NOMO-1 treated with dmso at 0.1 percent for 144 hours (cell line): ENCODE results near the gene DEGS2.

Experiments
- DNase-seq: peaks from one replicate; lab custom pipeline; 2025; ENCODE audit not compliant: unreplicated experiment; lab: John Stamatoyannopoulos, UW

DEGS2 gene

DNA sequence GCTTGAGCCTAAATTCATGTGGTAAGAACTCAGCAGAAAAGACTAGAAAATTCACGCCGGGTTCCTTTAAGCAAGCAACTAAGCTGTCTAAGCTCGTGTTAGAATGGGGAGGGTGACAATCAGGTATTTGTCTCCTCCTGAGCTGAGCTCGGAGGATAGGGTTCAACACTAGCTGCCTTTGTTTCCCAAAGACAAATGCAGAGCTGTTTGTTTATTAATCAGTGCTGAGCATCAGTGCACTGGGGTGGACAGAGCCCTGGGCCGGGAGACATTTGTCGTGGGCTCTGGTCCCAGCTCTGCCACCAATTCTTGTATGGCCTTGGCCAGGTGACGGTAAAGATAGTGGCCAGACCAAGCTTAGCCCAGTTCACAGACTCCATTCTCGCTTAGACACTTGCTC is 43.7 kb downstream of the DEGS2 start:
- DNase-seq: no peak

GRCh38 chr14:100115236-100115635 is 44.2 kb downstream of the DEGS2 start:
- DNase-seq: no peak

GRCh38 chr14:100114109-100114765 is 45.2 kb downstream of the DEGS2 start:
- DNase-seq: no peak

- DNase-seq: no peak
Measured at GRCh38 chr14:100111931-100112704, 47.3 kb downstream of the DEGS2 start.

DNA sequence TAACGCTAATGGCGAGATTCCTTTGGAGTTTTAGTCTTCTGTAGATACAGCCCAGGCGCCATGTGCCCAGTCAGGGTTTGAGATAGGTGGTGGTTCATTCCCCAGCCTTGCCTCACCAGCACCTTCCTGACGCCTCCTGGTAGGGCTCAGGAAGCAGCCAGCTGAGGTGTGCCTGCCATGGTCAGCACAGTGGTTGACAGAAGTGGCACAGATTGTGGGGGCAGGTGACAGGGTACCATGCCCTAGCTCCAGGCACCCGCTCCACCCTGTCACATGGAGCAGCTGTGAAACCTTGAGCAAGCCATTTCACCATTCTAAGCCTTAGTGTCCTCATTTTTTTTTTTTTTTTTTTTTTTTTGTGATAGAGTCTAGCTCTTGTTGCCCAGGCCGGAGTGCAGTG is 48.6 kb downstream of the DEGS2 start:
- DNase-seq: no peak

DNA sequence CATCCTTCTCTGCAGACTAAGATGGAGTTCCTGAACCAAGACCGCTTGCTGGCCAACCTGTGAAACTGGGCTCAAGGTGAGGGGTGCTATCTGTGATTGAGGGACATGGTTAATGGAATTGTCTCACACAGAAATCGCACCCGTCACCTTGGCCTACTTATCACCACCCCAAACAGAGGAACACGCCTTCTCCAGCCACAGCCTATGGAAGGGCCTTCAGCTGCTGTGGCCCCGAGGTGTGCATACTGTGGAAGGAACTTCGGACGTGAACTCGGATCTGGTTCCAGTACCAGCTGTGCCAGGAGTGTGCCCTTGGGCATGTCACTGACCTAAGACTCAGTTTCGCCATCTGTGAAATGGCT is 49.9 kb downstream of the DEGS2 start:
- no peak for DNase-seq

GRCh38 chr14:100108840-100109593 is 50.4 kb downstream of the DEGS2 start:
- DNase-seq: no peak

DNA sequence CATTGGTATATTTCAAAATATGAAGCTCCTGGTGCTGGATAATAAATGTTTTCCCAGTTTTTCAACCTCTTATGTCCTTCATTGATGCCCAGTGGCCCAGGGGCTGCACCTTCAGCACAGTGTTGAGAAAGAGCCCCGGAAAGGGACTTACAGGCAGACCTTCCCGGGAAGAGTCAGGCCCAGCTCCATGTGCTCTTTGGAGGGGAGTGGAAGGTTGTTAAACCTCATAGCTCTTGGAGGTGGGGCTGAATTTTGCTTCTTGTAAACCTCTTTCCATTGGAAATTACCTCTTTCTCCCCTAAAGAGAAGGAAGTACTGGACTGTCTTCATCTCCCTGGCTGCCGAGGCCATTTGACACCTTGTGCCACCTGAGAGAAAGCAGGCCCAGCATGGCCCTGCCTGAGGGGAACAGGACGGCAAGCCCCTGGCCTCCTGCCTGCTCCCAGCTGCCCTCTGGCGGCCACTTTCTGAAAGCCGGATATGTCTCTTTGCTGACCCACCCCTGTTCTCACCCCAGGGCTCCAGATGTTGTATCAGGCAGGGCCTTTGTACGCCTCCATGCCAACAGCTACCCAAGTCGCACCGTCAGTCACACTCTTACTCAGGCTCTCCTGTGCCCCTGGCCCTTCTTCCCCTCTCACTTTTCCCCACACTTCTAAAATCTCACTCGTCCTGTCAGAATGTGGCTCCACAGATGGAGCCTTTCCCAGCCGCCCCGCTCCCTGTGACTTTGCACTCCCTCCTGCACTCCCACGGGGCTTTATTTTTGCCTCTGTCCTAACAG is 51.2 kb downstream of the DEGS2 start:
- DNase-seq: peak; percentile 28

- DNase-seq: no peak
Measured at GRCh38 chr14:100107236-100107635, 52.2 kb downstream of the DEGS2 start.

DNA sequence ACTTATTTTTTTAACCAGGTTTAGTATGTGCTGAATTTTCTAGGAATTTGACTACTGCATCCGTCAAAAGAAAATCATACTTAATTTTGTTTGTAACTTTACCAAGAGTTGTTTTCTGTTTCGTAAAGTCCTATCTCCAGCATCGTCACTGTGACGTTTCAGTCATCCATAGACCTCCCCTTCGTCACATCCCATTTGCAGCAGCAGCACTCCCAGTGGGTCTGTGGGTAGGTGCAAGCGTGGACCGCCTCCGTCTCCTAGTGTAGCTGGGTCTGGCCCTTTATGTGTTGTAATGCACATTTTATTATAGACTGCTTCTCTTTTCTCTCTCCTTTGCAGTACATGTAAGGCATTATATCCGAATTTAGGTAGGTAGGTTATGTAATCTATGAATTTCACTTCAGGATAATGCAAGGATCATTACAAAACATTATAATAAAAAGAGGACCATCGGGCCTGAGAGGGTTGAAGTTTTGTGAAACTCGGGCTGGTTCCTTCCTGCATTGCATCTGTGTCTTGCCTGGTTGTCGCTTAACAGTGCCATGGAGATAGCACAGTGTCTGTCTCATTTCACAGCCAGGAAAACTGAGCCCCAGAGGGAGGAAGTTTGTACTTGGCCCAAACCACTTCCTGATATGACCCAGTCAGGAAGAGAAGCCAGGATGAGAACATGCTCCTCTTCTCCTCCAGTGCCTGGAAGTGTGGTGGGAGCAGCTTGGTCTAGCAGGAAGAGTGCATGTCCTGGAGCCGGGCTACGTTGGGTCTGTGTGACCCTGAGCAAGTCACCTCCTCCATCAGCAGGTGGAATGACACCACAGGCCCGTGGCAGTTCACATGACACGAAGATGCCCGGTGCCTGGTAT is 53.0 kb downstream of the DEGS2 start:
- DNase-seq: peak; percentile 20

DNA sequence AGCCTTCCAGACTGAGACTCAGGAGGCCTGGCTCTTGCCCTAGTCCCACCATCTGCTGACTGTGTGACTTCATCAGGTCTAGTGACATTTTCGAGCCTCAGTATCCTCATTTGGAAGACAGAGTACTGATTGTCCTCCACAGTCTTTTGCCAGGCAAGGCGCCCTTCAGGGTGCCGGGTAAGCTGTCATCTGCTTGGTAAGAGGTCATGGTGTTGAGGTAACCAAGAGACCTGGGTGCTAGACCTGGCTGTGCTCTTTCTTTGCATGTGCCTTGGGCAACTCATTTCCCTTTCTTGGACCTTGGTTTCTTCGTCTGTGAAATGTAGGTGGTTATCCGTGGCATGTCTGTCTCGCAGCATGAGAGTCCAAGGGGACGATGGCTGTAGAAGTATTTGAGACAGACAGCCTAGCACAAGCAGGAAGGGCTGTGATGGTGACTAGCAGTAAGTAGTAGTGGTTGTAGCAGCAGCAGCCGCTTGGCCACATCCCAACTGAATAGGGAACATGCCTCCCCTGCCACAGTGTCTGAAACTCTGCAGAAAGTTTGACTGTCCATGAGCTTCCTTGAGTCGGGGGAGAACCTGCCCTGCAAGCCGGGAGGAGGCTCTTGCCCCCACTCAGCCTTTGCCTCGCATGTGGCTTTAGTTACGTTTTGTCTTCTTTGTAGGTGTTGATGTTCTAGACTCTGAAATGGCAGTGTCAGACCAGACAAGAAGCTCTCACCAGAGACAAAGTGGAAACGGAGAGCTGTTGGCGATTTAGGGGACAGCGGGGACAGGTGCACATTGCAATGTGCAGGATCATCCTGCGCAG is 53.9 kb downstream of the DEGS2 start:
- no peak for DNase-seq

GRCh38 chr14:100104523-100105300 is 54.7 kb downstream of the DEGS2 start:
- DNase-seq: no peak

DNA sequence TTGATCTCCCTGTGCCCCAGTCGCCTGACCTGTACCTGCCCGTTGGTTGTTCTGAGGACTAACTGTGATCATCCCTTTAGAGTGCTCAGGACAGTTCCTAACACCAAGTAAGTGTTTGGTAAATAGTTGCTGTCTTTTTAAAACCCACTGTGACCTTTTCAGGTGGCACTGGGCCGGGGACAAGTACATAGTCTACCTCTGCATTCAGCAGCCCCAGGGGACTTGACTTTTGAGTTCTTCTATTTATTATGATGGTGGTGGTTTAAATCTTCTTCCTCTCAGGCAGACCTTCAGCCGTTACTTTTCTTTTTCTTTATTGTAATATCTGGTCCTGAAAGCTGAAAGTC is 55.5 kb downstream of the DEGS2 start:
- no peak for DNase-seq

- no peak for DNase-seq
Measured at GRCh38 chr14:100103250-100104005, 56.0 kb downstream of the DEGS2 start.

GRCh38 chr14:100102156-100102785 is 57.2 kb downstream of the DEGS2 start:
- no peak for DNase-seq

DNA sequence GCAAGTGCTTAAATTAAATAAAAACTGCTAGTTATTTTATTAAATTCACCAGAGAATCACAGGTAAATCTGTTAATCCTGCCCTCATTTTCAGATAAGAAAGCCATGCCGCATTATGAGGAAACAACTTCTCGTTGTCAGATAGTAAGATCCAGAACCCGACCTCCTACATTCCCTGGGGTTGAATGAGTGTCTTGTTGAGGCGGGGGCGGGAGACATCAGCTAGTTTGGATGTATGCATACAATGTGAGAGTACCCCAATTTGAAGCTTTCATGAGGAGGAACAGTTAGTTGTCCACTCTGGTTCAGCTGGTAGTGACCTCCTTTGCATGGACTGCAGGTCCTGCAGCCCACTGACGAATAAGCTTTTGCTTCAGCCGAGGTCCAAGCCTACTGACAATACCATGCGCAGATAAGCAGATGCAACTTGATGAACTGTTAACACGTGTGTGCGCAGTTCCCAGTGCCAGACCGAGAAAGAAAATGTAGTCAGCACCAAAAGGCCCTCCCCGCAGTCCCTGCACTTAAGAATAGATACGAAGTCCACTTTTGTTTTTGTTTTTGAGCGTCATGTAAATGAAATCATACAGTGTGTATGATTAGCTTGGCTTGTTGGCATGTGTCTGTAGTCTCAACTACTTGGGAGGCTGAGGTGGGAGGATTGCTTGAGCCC is 59.3 kb downstream of the DEGS2 start:
- no peak for DNase-seq

GRCh38 chr14:100098171-100098570 is 61.3 kb downstream of the DEGS2 start:
- no peak for DNase-seq
